Glutamatergic neuron (in vitro differentiated cells): ENCODE results near the gene ENO1. TPM values are rescaled to one million over a fixed set of nuclear protein-coding genes. Genes with fewer than 3 reads are reported as not detected.
"Not testable (repeated sequence)": the region's sequence is repeated elsewhere in the genome, so short reads cannot be mapped to it uniquely, and the experiment has no call there.

ENCODE experiments used
- DNase-seq: peaks from one replicate; pipeline ENCODE4 v3.0.0; 2022
- H3K27ac Mint-ChIP-seq: one replicate; pipeline ENCODE4 v1.8.0; 2020; ENCODE audit warnings: mild to moderate bottlenecking, mixed read lengths, inconsistent platforms; ENCODE audit not compliant: unreplicated experiment
- H3K27me3 Mint-ChIP-seq: one replicate; pipeline ENCODE4 v1.8.0; 2020; ENCODE audit warnings: mild to moderate bottlenecking, moderate library complexity, mixed read lengths, inconsistent platforms; ENCODE audit not compliant: unreplicated experiment
- H3K36me3 Mint-ChIP-seq: one replicate; pipeline ENCODE4 v1.8.0; 2020; ENCODE audit warnings: mild to moderate bottlenecking, mixed read lengths, inconsistent platforms; ENCODE audit not compliant: unreplicated experiment
- H3K4me1 Mint-ChIP-seq: one replicate; pipeline ENCODE4 v1.8.0; 2020; ENCODE audit warnings: mild to moderate bottlenecking, low read depth, mixed read lengths, inconsistent platforms; ENCODE audit not compliant: unreplicated experiment
- H3K4me3 Mint-ChIP-seq: one replicate; pipeline ENCODE4 v1.8.0; 2020; ENCODE audit warnings: mild to moderate bottlenecking, mixed read lengths, inconsistent platforms; ENCODE audit not compliant: unreplicated experiment
- H3K9me3 Mint-ChIP-seq: one replicate; pipeline ENCODE4 v1.8.0; 2020; ENCODE audit warnings: mild to moderate bottlenecking, moderate library complexity, mixed read lengths, inconsistent platforms; ENCODE audit not compliant: unreplicated experiment
- total RNA-seq: library from RNA; stranded (reverse); fragmentation: NEBNext Ultra II Directional; extraction: Animal tissue kit (Norgen Biotek cat#: 25700); gene quantifications from one replicate; pipeline ENCODE4 v1.2.1, GENCODE V29; 2021; ENCODE audit not compliant: unreplicated experiment
- TF ChIP-seq, protein P1 (sequence below): fragments of 200-600 bp; sonication (generic); IDR thresholded peaks from one replicate; pipeline ENCODE4 v1.5.0; 2021; ENCODE audit not compliant: partially characterized antibody, unreplicated experiment

ENO1 gene
- total RNA-seq, 1 donor from 2014 or later: 357 TPM

DNA sequence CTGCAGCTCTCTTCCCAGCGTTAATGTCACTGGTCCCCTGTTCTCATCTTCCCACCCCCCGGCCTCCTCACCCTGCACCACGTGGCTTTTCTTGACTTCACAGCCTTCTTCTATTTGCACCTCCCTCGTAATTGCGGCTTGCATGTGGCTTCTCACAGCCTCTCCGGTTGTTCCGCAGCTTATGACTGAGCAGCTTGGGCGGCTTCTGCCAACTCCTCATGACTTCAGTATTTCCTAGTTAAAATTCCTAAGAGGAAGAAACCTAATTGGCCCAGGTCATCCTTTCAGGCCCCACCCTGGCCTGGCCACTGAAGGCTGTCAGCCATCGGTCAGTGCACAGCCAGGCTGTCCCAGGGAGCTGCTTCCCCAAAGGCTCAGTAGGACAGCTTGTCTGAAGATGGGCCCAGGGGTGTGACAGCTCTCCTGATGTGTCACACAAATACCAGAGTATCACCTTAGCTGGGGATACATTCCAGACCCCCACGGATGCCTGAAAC is 52.5 kb downstream of the ENO1 start:
- no peak overlapping the region for H3K27ac Mint-ChIP-seq

GRCh38 chr1:8823295-8823664 is 55.2 kb downstream of the ENO1 start:
- Mint-ChIP-seq H3K4me1 (peaks cover 9% of the 10 kb centered on the region), H3K4me3 (peak overlapping the region; percentile 0), H3K9me3 (peaks cover 3% of the 10 kb centered on the region), H3K36me3 (no peaks in the 10 kb centered on the region), H3K27me3 (no peaks in the 10 kb centered on the region), H3K27ac (no peak overlapping the region)
- TF ChIP-seq, protein P1, sequence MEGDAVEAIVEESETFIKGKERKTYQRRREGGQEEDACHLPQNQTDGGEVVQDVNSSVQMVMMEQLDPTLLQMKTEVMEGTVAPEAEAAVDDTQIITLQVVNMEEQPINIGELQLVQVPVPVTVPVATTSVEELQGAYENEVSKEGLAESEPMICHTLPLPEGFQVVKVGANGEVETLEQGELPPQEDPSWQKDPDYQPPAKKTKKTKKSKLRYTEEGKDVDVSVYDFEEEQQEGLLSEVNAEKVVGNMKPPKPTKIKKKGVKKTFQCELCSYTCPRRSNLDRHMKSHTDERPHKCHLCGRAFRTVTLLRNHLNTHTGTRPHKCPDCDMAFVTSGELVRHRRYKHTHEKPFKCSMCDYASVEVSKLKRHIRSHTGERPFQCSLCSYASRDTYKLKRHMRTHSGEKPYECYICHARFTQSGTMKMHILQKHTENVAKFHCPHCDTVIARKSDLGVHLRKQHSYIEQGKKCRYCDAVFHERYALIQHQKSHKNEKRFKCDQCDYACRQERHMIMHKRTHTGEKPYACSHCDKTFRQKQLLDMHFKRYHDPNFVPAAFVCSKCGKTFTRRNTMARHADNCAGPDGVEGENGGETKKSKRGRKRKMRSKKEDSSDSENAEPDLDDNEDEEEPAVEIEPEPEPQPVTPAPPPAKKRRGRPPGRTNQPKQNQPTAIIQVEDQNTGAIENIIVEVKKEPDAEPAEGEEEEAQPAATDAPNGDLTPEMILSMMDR: no peak
- no peak for DNase-seq

More for the DNA sequence above, 52.5 kb downstream of the ENO1 start:
- DNase-seq: no peak
- no peaks in the 10 kb centered on the region for H3K36me3 Mint-ChIP-seq
- peaks cover 7% of the 10 kb centered on the region for H3K4me1 Mint-ChIP-seq
- H3K4me3 Mint-ChIP-seq: no peak overlapping the region
- TF ChIP-seq, protein P1: no peak
- peaks cover 3% of the 10 kb centered on the region for H3K9me3 Mint-ChIP-seq
- peaks cover 2% of the 10 kb centered on the region for H3K27me3 Mint-ChIP-seq

- TF ChIP-seq, protein P1: no peak
- H3K27me3 Mint-ChIP-seq: peaks cover 3% of the 10 kb centered on the region
- H3K4me3 Mint-ChIP-seq: no peak overlapping the region
- peak overlapping the region; percentile 38 for H3K27ac Mint-ChIP-seq
- peaks cover 5% of the 10 kb centered on the region for H3K9me3 Mint-ChIP-seq
- DNase-seq: no peak
- no peaks in the 10 kb centered on the region for H3K36me3 Mint-ChIP-seq
- peaks cover 11% of the 10 kb centered on the region for H3K4me1 Mint-ChIP-seq
Measured at GRCh38 chr1:8822373-8823294, 55.9 kb downstream of the ENO1 start.

DNA sequence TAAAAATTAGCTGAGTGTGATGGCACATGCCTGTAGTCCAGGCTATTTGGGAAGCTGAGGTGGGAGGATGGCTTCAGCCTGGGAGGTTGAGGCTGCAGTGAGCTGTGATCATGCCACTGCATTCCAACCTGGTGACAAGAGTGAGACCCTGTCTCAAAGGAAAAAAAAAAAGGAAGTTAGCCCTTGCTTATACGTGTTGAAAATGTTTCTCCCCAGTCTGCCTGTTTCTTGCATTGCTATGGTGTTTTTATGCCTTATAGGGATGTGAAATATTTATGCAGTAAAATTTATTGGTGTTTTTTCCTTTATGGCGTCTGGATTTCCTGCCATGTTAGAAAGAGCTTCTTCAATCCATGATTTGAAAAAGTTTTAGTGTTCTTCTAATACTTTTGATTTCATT is 57.4 kb downstream of the ENO1 start:
- Mint-ChIP-seq H3K36me3 (no peaks in the 10 kb centered on the region), H3K9me3 (peaks cover 10% of the 10 kb centered on the region), H3K27ac (no peak overlapping the region), H3K27me3 (peaks cover 9% of the 10 kb centered on the region), H3K4me1 (peaks cover 11% of the 10 kb centered on the region), H3K4me3 (no peak overlapping the region)
- DNase-seq: no peak
- TF ChIP-seq, protein P1: no peak

DNA sequence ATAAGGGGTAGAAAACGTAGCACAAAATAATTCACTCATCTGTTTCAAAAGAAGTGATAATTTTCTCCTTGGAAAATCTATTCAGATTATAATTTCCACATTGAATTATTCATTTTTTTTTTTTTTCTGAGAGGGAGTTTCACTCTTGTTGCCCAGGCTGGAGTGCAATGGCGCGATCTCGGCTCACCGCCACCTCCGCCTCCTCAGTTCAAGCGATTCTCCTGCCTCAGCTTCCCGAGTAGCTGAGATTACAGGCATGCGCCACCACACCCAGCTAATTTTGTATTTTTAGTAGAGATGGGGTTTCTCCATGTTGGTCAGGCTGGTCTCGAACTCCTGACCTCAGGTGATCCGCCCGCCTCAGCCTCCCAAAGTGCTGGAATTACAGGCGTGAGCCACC is 59.7 kb downstream of the ENO1 start:
- H3K9me3 Mint-ChIP-seq: peaks cover 24% of the 10 kb centered on the region
- H3K27ac Mint-ChIP-seq: peak overlapping the region; percentile 97
- peaks cover 20% of the 10 kb centered on the region for H3K4me1 Mint-ChIP-seq
- DNase-seq, H3K36me3 Mint-ChIP-seq: not testable (repeated sequence)
- peaks cover 20% of the 10 kb centered on the region for H3K27me3 Mint-ChIP-seq
- H3K4me3 Mint-ChIP-seq: peak overlapping the region; percentile 94
